Measurements from ENCODE around the gene SRD5A1. TPM values are rescaled to one million over a fixed set of nuclear protein-coding genes. Genes with fewer than 3 reads are reported as not detected.

Gene SRD5A1
- total and polyA plus RNA-seq, 2 experiments from 2014 or later, result 18.2 to 87.3 TPM

DNA sequence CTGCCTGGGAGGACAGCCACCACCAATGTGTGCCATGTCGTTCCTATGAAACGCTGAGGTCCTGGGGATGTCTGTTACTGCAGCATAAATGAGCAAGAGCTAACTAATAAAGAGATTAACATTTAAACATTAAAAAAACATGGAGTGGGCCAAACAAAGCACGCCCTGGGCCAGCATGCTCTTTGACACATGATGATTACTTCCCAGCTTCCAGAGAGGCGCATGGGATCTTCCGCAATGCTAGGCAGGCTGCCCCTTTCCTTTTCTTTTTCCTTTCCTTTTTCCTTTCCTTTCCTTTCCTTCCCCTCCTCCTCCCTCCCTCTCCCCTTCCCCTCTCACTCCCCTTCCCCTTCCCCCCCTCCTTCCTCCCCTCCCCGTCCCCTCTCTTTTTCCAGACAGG, 69.4 kb downstream of the SRD5A1 start (continued):
- no peak for TF ChIP-seq ZNF331 (CRISPR knock-in tag; IDR thresholded peaks at IDR 0.05; ENCODE audit: low read depth)

GRCh38 chr5:6703806-6704205, 70.6 kb downstream of the SRD5A1 start:
- Histone ChIP-seq H3K4me1 (ENCODE audit: insufficient read depth) (peaks cover 16% of the 10 kb centered on the region; the same call in 1 of the 2 replicates), H3K27me3 (ENCODE audit: insufficient read depth) (no peaks in the 10 kb centered on the region), H3K36me3 (ENCODE audit: insufficient read depth) (no peaks in the 10 kb centered on the region), H3F3A (replicated peaks; ENCODE audit: low read depth) (no peaks in the 10 kb centered on the region), H2AFZ (no peak overlapping the region), H3K4me2 (no peak overlapping the region), H3K4me3 (no peak overlapping the region), H3K27ac (ENCODE audit: low read depth) (no peak overlapping the region), H3K9me2 (ENCODE audit: insufficient read depth) (no peaks in the 10 kb centered on the region), H3K79me2 (replicated peaks; ENCODE audit: insufficient read depth) (no peaks in the 10 kb centered on the region), H4K20me1 (replicated peaks; ENCODE audit: insufficient read depth) (no peaks in the 10 kb centered on the region)
- TF ChIP-seq EZH2phosphoT487 (IDR thresholded peaks at IDR 0.05; ENCODE audit: unreplicated experiment) (no peak), NANOG (IDR thresholded peaks at IDR 0.05; ENCODE audit: borderline replicate concordance) (no peak), POLR2AphosphoS5 (IDR thresholded peaks at IDR 0.05; ENCODE audit: low read depth) (no peak), REST (IDR thresholded peaks at IDR 0.05; ENCODE audit: unreplicated experiment) (no peak), ZNF331 (CRISPR knock-in tag; IDR thresholded peaks at IDR 0.05; ENCODE audit: low read depth) (no peak), ZNF114 (CRISPR knock-in tag; IDR thresholded peaks at IDR 0.05) (no peak)
- H3K27ac Mint-ChIP-seq, result no peak overlapping the region
- H3K9me3 Mint-ChIP-seq, result no peaks in the 10 kb centered on the region
- DNase-seq (ENCODE audit: low spot score) (no peak), ATAC-seq (no peak)
- H3K4me3 Mint-ChIP-seq, result no peak overlapping the region
- H3K27me3 Mint-ChIP-seq (ENCODE audit: insufficient read depth, low read depth, poor library complexity), result no peaks in the 10 kb centered on the region
- no peaks in the 10 kb centered on the region for H3K36me3 Mint-ChIP-seq (ENCODE audit: low read depth)
- H3K4me1 Mint-ChIP-seq, result peaks cover 24% of the 10 kb centered on the region

GRCh38 chr5:6704361-6704851, 71.2 kb downstream of the SRD5A1 start:
- no peaks in the 10 kb centered on the region for H3K9me2 ChIP-seq (ENCODE audit: insufficient read depth)
- H3K27me3 ChIP-seq (ENCODE audit: insufficient read depth), result no peaks in the 10 kb centered on the region
- H3K4me3 ChIP-seq, result no peak overlapping the region
- no peaks in the 10 kb centered on the region for H4K20me1 ChIP-seq (replicated peaks; ENCODE audit: insufficient read depth)
- peaks cover 22% of the 10 kb centered on the region for H3K4me1 Mint-ChIP-seq
- ATAC-seq (no peak; the same call in 1 of the 3 replicates), DNase-seq (ENCODE audit: low spot score) (no peak)
- no peaks in the 10 kb centered on the region for H3K79me2 ChIP-seq (replicated peaks; ENCODE audit: insufficient read depth)
- no peak overlapping the region for H3K27ac Mint-ChIP-seq
- no peak overlapping the region for H3K4me2 ChIP-seq
- no peaks in the 10 kb centered on the region for H3K9me3 Mint-ChIP-seq
- no peaks in the 10 kb centered on the region for H3K27me3 Mint-ChIP-seq (ENCODE audit: insufficient read depth, low read depth, poor library complexity)
- no peaks in the 10 kb centered on the region for H3K36me3 Mint-ChIP-seq (ENCODE audit: low read depth)
- no peaks in the 10 kb centered on the region for H3F3A ChIP-seq (replicated peaks; ENCODE audit: low read depth)
- H3K4me1 ChIP-seq (ENCODE audit: insufficient read depth), result peaks cover 16% of the 10 kb centered on the region; the same call in 1 of the 2 replicates
- H3K4me3 Mint-ChIP-seq, result no peak overlapping the region
- peak overlapping the region; percentile 52; the same call in 1 of the 2 replicates for H2AFZ ChIP-seq
- no peak overlapping the region for H3K27ac ChIP-seq (ENCODE audit: low read depth)
- H3K36me3 ChIP-seq (ENCODE audit: insufficient read depth), result no peaks in the 10 kb centered on the region
- TF ChIP-seq REST (IDR thresholded peaks at IDR 0.05; ENCODE audit: unreplicated experiment), result no peak
- TF ChIP-seq ZNF114 (CRISPR knock-in tag; IDR thresholded peaks at IDR 0.05), result no peak
